Memory B cell (primary cell): ENCODE measurements around the gene PRKX.
"Not testable (repeated sequence)": the region's sequence is repeated elsewhere in the genome, so short reads cannot be mapped to it uniquely, and the experiment has no call there.

ENCODE experiments used
- ATAC-seq: fragments of 150-1000 bp; cut with Tn5 transposase; 2 replicates; pipeline ENCODE4 v1.10.0; 2021; ENCODE audit warnings: low read depth, mild to moderate bottlenecking, moderate library complexity
- DNase-seq, 2 donors: peaks; one replicate each; pipeline ENCODE4 v3.0.0; 2022; ENCODE audit warnings: low spot score in 2 of 2
- H3K27ac Mint-ChIP-seq: one replicate; pipeline ENCODE4 v1.8.0; 2022; ENCODE audit warnings: mild to moderate bottlenecking, moderate library complexity, mixed read lengths
- H3K27me3 Mint-ChIP-seq: one replicate; pipeline ENCODE4 v1.8.0; 2022; ENCODE audit warnings: mixed read lengths
- H3K36me3 Mint-ChIP-seq: one replicate; pipeline ENCODE4 v1.8.0; 2022; ENCODE audit warnings: mild to moderate bottlenecking, mixed read lengths
- H3K4me1 Mint-ChIP-seq: one replicate; pipeline ENCODE4 v1.8.0; 2022; ENCODE audit warnings: mixed read lengths
- H3K4me3 Mint-ChIP-seq: one replicate; pipeline ENCODE4 v1.8.0; 2022; ENCODE audit warnings: mild to moderate bottlenecking, moderate library complexity, mixed read lengths
- H3K9me3 Mint-ChIP-seq: one replicate; pipeline ENCODE4 v1.8.0; 2022; ENCODE audit warnings: mixed read lengths

PRKX gene

DNA sequence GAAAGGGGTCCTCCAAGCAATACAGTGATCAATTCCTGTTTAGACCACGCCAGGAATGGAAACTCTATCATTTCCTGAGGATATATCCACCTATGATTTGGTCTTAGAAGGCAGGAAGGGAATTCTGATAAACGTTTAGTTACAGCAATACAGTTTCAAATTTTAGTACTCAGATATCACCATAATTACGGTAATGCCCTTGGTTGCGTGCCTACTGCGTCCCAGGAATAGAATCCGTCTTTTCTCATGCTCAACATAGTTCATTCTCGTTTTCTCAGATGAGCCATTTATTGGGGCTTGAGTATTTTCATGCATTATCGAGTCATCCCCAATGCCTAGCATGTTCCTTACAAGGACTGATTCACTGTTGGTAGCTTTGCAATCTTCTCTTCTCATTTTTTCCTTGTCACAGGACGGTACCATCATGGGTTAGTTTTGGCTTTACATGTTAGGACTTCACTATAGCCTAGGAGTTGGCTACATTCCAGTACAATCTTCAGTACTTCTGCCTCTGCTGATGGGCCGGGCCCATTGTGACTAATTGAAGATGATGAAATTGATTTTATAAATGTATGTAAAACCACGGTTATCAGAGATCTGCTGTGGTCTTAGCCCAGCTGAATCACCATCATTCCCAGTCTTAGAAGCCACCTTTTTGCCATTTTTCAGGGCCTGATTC, 4.4 kb upstream of the PRKX start:
- Mint-ChIP-seq H3K4me1 (no peaks in the 10 kb centered on the region), H3K27me3 (no peaks in the 10 kb centered on the region), H3K36me3 (no peaks in the 10 kb centered on the region), H3K27ac (no peak overlapping the region), H3K4me3 (no peak overlapping the region), H3K9me3 (peaks cover 3% of the 10 kb centered on the region)
- ATAC-seq (no peak), DNase-seq (no peak)

DNA sequence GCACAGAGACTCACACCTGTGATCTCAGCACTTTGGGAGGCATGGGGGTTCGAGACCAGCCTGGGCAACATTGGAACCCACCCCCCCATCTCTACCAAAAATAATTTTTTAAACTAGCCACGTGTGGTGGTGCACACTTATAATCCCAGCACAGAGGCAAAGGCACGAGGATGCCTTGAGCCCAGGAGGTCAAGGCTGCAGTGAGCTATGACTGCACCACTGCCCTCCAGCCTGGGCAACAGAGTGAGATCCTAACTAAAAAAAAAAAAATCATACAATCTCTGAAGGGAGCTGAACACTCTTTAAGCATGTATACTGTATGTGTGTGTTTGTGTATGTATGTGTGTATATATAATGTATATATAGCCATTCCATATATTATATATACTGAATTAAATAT, 2.5 kb upstream of the PRKX start:
- ATAC-seq (no peak), DNase-seq (no peak)
- H3K9me3 Mint-ChIP-seq = peaks cover 3% of the 10 kb centered on the region
- no peak overlapping the region for H3K27ac Mint-ChIP-seq
- no peaks in the 10 kb centered on the region for H3K36me3 Mint-ChIP-seq
- H3K27me3 Mint-ChIP-seq = no peaks in the 10 kb centered on the region
- no peak overlapping the region for H3K4me3 Mint-ChIP-seq
- H3K4me1 Mint-ChIP-seq = peaks cover 9% of the 10 kb centered on the region

DNA sequence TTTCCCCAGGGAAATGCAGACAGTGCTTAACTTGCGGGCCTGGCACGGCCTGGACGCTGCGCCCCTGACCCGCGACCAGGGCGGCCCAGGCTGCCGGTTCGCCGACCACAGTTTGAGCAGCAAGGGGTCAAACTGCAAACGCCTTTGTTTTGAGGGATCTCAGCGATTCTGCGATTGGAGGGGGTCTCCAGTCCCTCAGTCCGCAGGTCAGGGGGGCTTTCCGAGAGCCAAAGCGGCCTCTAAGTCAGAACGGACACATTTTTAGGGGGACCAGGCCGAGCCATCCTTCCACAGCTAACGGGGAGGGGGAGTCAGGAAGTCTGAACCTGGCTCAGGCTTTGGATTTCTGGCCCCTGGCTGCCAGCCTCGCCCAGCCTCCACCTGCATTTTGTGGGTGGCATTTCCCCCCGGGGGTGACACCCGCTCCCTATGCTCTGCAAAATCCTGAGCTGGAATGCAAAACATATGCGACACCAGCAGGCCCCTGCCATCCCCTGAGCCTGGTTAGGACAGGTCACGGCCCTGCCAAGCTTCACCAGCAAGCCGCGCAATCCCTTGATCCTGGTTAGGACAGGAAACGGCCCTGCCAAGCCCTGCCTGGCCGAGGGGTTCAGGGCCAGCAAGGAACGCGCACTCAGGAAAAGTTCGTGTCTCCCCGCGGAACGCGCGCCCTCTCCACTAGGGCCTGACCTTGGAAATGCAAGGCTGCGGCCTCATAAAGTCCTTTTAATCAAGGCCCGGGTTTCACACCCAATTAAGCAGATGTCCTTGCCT, 1.4 kb upstream of the PRKX start:
- H3K4me3 Mint-ChIP-seq, H3K36me3 Mint-ChIP-seq, H3K9me3 Mint-ChIP-seq, DNase-seq, ATAC-seq, H3K27ac Mint-ChIP-seq, H3K4me1 Mint-ChIP-seq, H3K27me3 Mint-ChIP-seq: not testable (repeated sequence)

- H3K4me3 Mint-ChIP-seq = peak overlapping the region; percentile 85
- H3K27ac Mint-ChIP-seq = peak overlapping the region; percentile 97
- H3K4me1 Mint-ChIP-seq = peaks cover 9% of the 10 kb centered on the region
- ATAC-seq = no peak
- H3K27me3 Mint-ChIP-seq = no peaks in the 10 kb centered on the region
- no peak for DNase-seq
- H3K36me3 Mint-ChIP-seq = no peaks in the 10 kb centered on the region
- peaks cover 3% of the 10 kb centered on the region for H3K9me3 Mint-ChIP-seq
These were observed 537 bp upstream of the PRKX start for GRCh38 chrX:3713937-3714434.

GRCh38 chrX:3712870-3713224, 602 bp downstream of the PRKX start:
- Mint-ChIP-seq H3K9me3 (peaks cover under 1% of the 10 kb centered on the region), H3K4me1 (peaks cover 9% of the 10 kb centered on the region), H3K27ac (peak overlapping the region; percentile 97), H3K4me3 (peak overlapping the region; percentile 96), H3K36me3 (no peaks in the 10 kb centered on the region), H3K27me3 (no peaks in the 10 kb centered on the region)
- DNase-seq (no peak), ATAC-seq (peak; percentile 0)

DNA sequence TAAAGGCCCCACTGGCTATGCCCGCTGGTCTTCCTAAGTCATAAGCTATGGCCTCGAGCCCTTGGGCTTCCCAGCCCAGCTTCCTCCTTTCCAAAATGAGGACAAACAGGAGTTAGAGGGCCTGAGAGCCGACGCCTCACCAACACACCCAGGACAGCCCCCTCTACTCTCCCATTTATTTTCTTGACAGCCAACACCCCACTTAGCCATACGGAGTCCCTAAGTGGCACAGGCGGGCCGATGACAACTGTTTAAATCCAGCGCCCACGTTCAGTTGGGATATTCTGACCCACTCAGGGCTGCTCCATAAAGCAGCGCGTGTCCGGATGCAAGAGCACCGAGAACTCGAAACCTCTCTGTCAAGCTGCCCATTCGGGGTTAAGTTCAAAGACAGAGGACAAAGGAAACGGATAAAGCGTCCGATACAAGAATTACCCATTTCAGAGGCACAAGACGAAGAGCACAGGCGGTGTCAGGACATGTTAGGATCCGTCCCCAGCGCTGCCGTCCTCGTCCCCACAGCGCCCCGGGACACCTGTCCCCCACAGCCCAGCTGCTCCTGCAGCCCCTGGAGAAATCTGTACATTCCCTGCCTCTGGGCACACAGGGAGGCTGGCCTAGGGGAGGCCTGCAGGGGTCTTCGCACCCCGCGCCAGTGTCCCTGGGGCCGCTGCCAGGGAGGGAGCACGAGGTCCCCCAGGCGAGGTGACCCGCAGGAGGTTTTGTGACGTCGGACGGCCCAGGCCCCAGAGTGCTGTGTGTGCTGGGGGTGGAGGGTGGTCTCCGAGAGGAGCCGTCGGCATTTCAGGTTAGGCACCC, 1.2 kb downstream of the PRKX start:
- H3K27ac Mint-ChIP-seq = peak overlapping the region; percentile 97
- DNase-seq (peak in 1 of 2 donors; percentile 30), ATAC-seq (no peak)
- H3K27me3 Mint-ChIP-seq = no peaks in the 10 kb centered on the region
- no peaks in the 10 kb centered on the region for H3K36me3 Mint-ChIP-seq
- peak overlapping the region; percentile 96 for H3K4me3 Mint-ChIP-seq
- H3K4me1 Mint-ChIP-seq = peaks cover 9% of the 10 kb centered on the region
- H3K9me3 Mint-ChIP-seq = no peaks in the 10 kb centered on the region

DNA sequence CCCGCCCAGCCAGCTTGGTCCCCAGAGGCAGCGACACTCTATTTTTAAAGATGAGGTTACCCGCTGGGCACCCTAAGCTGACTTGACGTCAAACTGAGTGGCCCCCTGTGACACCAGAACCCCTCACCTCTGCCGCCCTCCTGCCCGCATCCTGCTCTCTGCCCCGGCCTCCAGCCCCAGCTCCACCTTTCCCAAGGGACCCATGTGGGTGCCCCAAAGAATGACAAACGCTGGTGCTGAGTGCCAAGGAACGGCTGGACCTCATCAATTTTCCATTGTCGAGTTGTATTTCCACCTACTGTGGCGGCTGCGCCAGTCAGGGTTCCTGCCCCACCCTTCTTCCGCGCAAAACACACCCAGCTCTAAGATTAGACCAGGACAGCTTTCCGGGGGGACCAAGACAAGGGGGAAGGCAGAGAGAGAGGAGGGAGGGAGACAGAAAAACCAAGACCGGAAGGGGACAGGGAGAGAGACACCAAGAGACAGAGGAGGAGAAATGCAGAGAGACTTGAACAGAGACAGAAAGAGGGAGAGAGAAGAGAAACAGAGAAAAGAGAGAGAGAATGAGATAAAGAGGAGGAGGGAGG, 2.0 kb downstream of the PRKX start:
- Mint-ChIP-seq H3K36me3 (no peaks in the 10 kb centered on the region), H3K9me3 (no peaks in the 10 kb centered on the region), H3K4me1 (peaks cover 9% of the 10 kb centered on the region), H3K27me3 (no peaks in the 10 kb centered on the region), H3K4me3 (peak overlapping the region; percentile 96), H3K27ac (peak overlapping the region; percentile 97)
- ATAC-seq (peak; percentile 54), DNase-seq (peak; percentile 43 to 51)

GRCh38 chrX:3707673-3708274, 5.7 kb downstream of the PRKX start:
- ATAC-seq, H3K9me3 Mint-ChIP-seq, H3K36me3 Mint-ChIP-seq, H3K27me3 Mint-ChIP-seq, DNase-seq, H3K4me3 Mint-ChIP-seq, H3K27ac Mint-ChIP-seq: not testable (repeated sequence)
- peaks cover 11% of the 10 kb centered on the region for H3K4me1 Mint-ChIP-seq

DNA sequence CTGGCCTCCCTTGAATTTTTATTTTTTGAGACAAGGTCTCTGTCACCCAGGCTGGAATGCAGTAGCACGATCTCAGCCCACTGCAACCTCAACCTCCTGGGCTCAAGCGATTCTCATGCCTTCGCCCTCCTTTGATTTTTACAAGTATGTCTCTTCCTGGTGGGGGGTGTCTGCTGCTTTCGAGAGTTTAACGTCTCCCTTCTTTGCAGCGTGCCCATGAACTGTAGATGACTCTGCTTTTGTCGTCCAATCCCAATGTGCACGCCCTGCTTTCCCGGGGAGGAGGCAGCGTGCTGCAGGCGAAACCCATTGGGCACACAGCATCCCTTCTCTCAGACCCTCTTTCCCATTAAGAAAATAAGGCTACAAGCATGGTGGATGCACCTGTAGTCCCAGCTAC, 7.0 kb downstream of the PRKX start:
- Mint-ChIP-seq H3K27me3 (no peaks in the 10 kb centered on the region), H3K4me1 (peaks cover 7% of the 10 kb centered on the region), H3K36me3 (no peaks in the 10 kb centered on the region), H3K9me3 (no peaks in the 10 kb centered on the region), H3K27ac (no peak overlapping the region), H3K4me3 (no peak overlapping the region)
- ATAC-seq (no peak), DNase-seq (no peak)

DNA sequence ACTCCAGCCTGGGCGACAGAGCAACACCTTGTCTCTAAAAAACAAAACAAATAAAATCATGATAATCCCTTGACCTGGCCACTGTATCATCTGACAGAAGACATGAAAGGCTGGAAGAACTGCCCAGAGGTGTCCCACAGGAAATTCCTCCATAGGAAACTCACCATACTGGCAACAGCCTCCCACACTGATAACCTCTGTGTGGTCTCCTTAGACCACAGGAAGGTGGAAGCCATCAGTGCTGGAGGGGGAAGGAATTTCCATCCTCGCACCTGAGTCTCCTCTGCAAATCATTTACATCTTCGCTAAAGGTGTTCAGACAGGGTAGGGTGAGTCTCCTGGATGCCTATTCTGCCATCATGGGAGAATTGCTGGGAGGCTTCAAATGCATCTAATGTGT, 10.2 kb downstream of the PRKX start:
- not testable (repeated sequence) for H3K27ac Mint-ChIP-seq, DNase-seq, H3K4me3 Mint-ChIP-seq, H3K9me3 Mint-ChIP-seq, ATAC-seq, H3K27me3 Mint-ChIP-seq, H3K36me3 Mint-ChIP-seq
- H3K4me1 Mint-ChIP-seq = peaks cover 14% of the 10 kb centered on the region

DNA sequence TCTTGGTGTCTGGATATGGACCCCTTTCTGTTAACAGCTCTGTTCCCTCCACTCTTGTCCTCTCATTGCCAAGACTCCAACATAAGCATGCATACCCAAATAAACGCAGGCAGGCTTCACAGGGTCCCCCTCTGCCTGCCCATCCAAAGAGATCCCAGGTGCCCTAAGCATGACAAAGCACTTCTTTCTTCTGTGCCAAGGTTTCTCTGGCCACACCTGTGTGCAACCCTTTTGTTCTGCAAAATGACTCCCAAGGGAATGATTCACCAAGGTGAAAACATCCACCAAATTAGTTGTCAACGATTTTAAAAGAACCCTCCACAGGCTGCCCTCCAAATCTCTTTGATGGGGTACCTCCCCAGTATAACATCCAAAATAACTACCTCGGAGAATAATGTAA, 11.4 kb downstream of the PRKX start:
- not testable (repeated sequence) for DNase-seq, H3K27ac Mint-ChIP-seq, ATAC-seq, H3K4me3 Mint-ChIP-seq, H3K27me3 Mint-ChIP-seq, H3K36me3 Mint-ChIP-seq, H3K9me3 Mint-ChIP-seq
- H3K4me1 Mint-ChIP-seq = peaks cover 21% of the 10 kb centered on the region

DNA sequence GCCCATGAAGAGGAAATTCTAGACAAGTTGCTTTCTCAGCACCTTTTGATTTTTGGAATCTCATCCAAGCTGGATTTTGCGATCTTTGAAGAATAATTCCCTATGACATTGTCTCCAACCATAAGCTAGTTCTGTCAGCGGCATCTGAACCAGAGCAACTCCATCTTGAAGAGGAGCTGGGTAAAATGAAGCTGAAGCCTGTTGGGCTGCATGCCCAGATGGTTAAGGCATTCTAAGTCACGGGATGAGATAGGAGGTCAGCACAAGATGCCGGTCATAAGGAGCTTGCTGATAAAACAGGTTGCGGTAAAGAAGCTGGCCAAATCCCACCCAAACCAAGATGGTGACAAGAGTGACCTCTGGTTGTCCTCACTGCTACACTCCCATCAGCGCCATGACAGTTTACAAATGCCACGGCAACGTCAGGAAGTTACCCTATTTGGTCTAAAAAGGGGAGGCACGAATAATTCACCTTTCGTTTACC, 12.0 kb downstream of the PRKX start:
- ATAC-seq, H3K9me3 Mint-ChIP-seq, H3K36me3 Mint-ChIP-seq, H3K27ac Mint-ChIP-seq, H3K4me3 Mint-ChIP-seq, DNase-seq, H3K27me3 Mint-ChIP-seq: not testable (repeated sequence)
- H3K4me1 Mint-ChIP-seq = peaks cover 21% of the 10 kb centered on the region

DNA sequence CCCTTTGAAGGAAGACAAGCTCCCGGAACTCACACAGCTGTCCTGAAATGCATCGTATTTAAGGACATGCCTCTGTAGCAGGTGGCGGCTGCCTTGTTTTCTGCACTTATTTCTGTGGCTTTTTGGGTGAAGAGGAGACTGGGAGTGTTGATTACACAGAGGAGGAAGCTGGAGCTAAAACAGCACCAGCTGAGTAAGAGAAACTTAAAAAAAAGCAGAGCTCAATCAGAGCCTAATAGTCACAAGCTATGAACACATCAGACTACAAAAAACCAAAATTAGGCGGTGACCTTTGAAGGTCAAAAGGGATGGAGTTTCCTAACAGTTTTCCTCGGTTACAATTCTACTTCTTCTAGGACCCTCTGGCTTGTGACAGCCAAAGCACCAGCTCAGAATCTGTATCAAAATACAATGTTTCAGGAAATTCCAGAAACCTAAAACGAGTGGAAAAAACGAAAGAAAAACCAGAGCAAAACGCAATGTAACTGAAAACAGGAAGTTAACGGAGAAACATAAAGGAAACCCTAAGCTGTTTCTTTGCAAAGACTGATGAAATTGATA, 13.5 kb downstream of the PRKX start:
- no peaks in the 10 kb centered on the region for H3K27me3 Mint-ChIP-seq
- peaks cover 32% of the 10 kb centered on the region for H3K4me1 Mint-ChIP-seq
- no peaks in the 10 kb centered on the region for H3K9me3 Mint-ChIP-seq
- peaks cover 3% of the 10 kb centered on the region for H3K36me3 Mint-ChIP-seq
- ATAC-seq (peak; percentile 50), DNase-seq (no peak)
- H3K4me3 Mint-ChIP-seq = peak overlapping the region; percentile 84
- H3K27ac Mint-ChIP-seq = peak overlapping the region; percentile 97
